ENCODE results near the gene FITM2. TPM values are rescaled to one million over a fixed set of nuclear protein-coding genes. Genes with fewer than 3 reads are reported as not detected.

Gene FITM2
- total and polyA plus RNA-seq, 7 donors: 4.5 to 15.7 (median 12.0) TPM

DNA sequence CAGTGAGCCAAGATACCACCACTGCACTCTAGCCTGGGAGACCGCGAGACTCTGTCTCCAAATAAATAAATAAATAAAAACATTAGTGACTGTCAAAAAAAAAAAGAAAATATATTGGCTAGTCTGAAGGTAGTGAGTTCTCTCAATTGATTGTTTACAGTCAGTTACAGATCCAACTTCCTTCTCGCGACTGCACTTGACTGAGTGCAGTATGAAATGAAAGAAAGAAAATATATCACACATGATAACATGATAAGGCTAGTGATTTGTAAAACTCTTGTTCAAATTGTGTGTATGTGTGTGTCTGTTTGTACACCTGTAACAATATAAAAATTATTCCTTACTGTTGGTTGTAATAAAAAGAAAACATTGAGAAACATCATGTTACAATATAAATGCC lies 33.7 kb upstream of the FITM2 start:
- intact Hi-C loops (cut with DNase I): no loop called here
- Histone ChIP-seq H3K27me3 (ENCODE audit: insufficient read depth in 3 of 3, low read length in 2 of 3) (peaks cover 0 to 4% (median 2%) of the 10 kb centered on the region in 3 donors), H3K27ac (no peak overlapping the region), H3K36me3 (ENCODE audit: insufficient read depth in 1 of 2, low read depth in 1 of 2) (no peaks in the 10 kb centered on the region), H3K4me3 (no peak overlapping the region), H3K4me1 (no peaks in the 10 kb centered on the region), H3K9me3 (no peaks in the 10 kb centered on the region)
- no peak for DNase-seq
- WGBS, 3 donors: 82 to 87% (median 86%) methylated on average over 4 of the region's 4 CpGs
- TF ChIP-seq, protein P1, sequence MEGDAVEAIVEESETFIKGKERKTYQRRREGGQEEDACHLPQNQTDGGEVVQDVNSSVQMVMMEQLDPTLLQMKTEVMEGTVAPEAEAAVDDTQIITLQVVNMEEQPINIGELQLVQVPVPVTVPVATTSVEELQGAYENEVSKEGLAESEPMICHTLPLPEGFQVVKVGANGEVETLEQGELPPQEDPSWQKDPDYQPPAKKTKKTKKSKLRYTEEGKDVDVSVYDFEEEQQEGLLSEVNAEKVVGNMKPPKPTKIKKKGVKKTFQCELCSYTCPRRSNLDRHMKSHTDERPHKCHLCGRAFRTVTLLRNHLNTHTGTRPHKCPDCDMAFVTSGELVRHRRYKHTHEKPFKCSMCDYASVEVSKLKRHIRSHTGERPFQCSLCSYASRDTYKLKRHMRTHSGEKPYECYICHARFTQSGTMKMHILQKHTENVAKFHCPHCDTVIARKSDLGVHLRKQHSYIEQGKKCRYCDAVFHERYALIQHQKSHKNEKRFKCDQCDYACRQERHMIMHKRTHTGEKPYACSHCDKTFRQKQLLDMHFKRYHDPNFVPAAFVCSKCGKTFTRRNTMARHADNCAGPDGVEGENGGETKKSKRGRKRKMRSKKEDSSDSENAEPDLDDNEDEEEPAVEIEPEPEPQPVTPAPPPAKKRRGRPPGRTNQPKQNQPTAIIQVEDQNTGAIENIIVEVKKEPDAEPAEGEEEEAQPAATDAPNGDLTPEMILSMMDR (IDR thresholded peaks at IDR 0.05): no peak
- ATAC-seq: no peak

DNA sequence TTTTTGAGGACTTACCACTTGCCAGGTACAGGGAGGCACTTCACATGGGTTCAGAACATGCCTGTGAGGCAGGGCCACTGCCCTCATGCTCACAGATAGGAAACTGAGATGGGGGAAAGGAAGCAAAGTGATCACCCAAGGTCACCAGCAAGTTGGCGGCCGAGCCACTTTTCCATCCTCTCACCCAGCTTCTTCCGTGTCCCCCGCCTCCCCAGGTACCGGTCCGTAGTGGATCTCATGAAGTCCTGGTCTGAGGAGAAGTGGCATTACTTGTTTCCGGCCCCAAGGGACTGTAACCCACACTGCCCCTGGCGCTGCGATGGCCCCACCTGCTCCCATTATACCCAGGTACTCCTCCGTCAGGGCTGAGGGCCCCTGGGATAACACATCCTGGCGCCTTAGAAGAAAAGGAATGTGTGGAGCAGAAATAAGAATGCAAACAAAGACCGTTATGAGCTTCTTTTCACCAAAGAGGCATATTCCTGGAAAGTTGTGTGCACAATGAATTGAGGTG lies 32.2 kb upstream of the FITM2 start:
- TF ChIP-seq, protein P1 (IDR thresholded peaks at IDR 0.05): no peak
- no peak for DNase-seq
- peaks cover 0 to 2% (median 0%) of the 10 kb centered on the region in 3 donors for H3K27me3 ChIP-seq (ENCODE audit: insufficient read depth in 3 of 3, low read length in 2 of 3)

DNA sequence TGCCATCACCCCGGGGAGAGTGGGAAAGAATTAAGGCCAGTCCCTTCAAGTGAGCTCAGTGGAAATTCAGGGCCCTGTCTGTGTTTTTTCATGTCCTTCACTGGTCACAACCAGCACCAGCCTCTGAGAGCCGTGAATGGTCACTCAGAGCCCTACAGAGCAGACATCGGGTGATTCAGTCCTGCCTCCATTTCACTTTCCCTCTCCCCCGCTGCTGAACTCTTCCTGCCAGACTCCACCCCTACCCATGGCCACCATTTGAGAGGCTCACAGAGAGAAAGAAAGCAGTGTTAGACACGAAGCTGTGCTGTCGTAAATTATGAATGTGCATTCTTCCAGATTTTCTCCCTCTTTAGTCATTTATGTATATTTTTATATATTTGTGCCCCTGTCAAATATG lies 31.2 kb upstream of the FITM2 start:
- no peak overlapping the region for H3K27ac ChIP-seq

More for the DNA sequence above, 32.2 kb upstream of the FITM2 start:
- intact Hi-C loops (cut with DNase I): no loop called here
- Histone ChIP-seq H3K36me3 (ENCODE audit: insufficient read depth in 1 of 2, low read depth in 1 of 2) (no peaks in the 10 kb centered on the region), H3K4me1 (no peaks in the 10 kb centered on the region), H3K4me3 (no peak overlapping the region), H3K27ac (no peak overlapping the region), H3K9me3 (no peaks in the 10 kb centered on the region)
- WGBS, 3 donors: 69 to 79% (median 72%) methylated on average over 12 of the region's 12 CpGs
- no peak for ATAC-seq

DNA sequence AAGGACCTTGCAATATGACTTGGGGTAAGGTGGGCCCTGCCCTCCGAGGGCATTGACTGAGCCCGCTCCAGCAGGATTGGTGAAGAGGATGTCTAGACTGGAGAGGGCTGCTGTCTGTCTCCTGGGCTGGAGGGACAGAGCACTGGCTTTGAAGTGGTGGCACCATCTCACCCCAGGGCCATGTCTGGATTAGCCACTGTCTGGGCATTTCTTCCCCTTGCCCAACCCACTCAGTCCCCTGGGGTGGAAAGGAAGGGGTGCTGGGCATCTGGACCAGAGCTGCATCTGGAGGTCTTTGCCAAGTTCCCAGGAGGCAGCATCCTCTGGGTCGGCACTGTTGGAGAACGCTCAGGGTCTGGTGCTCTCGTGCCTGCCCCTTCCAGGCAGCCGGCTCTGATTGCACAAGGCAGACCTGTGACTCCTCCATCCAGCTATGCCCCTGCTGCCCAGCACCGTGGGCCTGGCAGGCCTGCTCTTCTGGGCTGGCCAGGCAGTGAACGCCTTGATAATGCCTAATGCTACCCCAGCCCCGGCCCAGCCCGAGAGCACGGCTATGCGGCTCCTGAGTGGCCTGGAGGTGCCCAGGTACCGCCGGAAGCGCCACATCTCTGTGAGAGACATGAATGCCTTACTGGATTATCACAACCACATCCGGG lies 25.9 kb upstream of the FITM2 start, which contains the start of gene R3HDML:
Gene R3HDML, plus strand, starts transcription at position 319 of the 656 bp plus-strand sequence. Its CDS starts 115 bp downstream, at position 434.
- Histone ChIP-seq H3K36me3 (ENCODE audit: insufficient read depth in 1 of 2, low read depth in 1 of 2) (no peaks in the 10 kb centered on the region), H3K4me3 (no peak within 1 kb of the TSS), H3K4me1 (no peaks in the 10 kb centered on the region), H3K9me3 (no peaks in the 10 kb centered on the region), H3K27ac (no peak within 1 kb of the TSS), H3K27me3 (ENCODE audit: insufficient read depth in 3 of 3, low read length in 2 of 3) (peaks cover 0 to 18% (median 7%) of the 10 kb centered on the region in 3 donors)
- intact Hi-C loops (cut with DNase I): no loop called here
- TF ChIP-seq, protein P1 (IDR thresholded peaks at IDR 0.05): no peak
- ATAC-seq (no peak), DNase-seq (no peak)
- WGBS, 3 donors: 78 to 88% (median 88%) methylated on average over 16 of the region's 16 CpGs

More for the DNA sequence above, 31.2 kb upstream of the FITM2 start:
- no peaks in the 10 kb centered on the region for H3K36me3 ChIP-seq (ENCODE audit: insufficient read depth in 1 of 2, low read depth in 1 of 2)
- H3K4me3 ChIP-seq: no peak overlapping the region
- WGBS, 3 donors: 32 to 43% (median 37%) methylated on average over 6 of the region's 6 CpGs
- DNase-seq (no peak), ATAC-seq (no peak)
- no peaks in the 10 kb centered on the region for H3K9me3 ChIP-seq
- no peaks in the 10 kb centered on the region for H3K4me1 ChIP-seq
- H3K27me3 ChIP-seq (ENCODE audit: insufficient read depth in 3 of 3, low read length in 2 of 3): peaks cover 0 to 2% (median 0%) of the 10 kb centered on the region in 3 donors
- intact Hi-C loops (cut with DNase I): no loop called here
- TF ChIP-seq, protein P1 (IDR thresholded peaks at IDR 0.05): no peak
